ENCODE data around the gene GNB3. TPM values are rescaled to one million over a fixed set of nuclear protein-coding genes. Genes with fewer than 3 reads are reported as not detected.

The GNB3 gene
- total RNA-seq, 1 experiment from 2014 or later = 8.7 TPM

DNA sequence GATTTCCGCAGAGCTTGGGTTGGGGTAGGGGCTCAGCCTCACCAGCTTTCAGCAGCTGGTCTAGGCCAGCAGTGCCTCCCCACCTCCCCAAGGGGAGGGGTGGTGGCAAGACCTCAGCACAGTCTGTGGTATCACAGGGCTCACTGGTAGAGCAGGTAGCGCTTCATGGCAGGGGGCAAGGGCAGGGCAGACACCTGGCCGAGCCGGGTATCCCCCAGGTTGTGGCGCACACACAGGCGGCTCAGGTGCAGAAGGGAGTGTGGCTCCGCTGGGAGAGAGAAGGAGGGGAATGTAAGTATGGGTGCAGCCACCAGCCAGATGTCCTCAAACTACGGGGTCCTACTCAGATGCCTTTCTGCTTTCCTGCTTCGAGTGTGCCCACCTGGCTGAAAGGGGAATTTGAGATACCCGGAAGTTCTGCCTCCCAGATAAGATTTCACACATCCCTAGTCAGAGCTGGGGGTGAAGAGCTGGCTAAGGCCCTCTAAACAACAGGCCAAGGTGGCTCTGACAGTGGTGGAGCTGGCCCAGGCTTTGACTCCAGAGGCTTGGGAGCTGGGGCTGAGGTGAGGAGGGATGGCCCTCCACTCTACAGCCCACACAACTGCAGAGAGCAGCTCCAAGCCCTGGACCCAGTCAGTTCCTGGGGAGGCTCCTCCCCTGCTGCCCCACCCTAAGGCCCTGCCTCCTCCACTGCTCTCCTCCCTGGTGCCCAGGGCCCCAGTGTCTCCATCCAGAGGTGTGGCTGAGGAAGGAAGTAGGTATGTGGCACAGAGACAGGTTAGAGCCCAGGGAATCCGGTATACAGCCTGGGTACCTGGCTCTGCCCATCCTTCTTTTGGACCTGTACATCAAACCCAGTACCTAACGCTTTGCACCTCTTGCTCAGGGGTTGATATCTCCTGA, 30.6 kb downstream of the GNB3 start:
- BruUV-seq (replicated peaks) = no TSS peak
- ATAC-seq (peak; percentile 49), DNase-seq (ENCODE audit: low read depth, low spot score) (peak; percentile 56)
- Histone ChIP-seq H3K9ac (ENCODE audit: low read length) (peak overlapping the region; percentile 86), H3K36me3 (ENCODE audit: control insufficient read depth in 1 of 2, insufficient read depth in 2 of 2, low read length in 2 of 2) (peaks cover 8 to 33% of the 10 kb centered on the region in 2 experiments; a peak in 2 of 4 replicates), H2AFZ (ENCODE audit: low read depth, low read length, poor library complexity, severe bottlenecking) (no peak overlapping the region), H3K9me3 (ENCODE audit: control insufficient read depth in 1 of 2, insufficient read depth in 1 of 2, low read depth in 1 of 2, low read length in 2 of 2) (no peaks in the 10 kb centered on the region), H3K4me3 (replicated peaks in 1 of 2; ENCODE audit: low read depth in 1 of 2, low read length in 2 of 2) (peak overlapping the region; percentile 73 to 92), H3K27me3 (ENCODE audit: insufficient read depth, low read length) (no peaks in the 10 kb centered on the region), H3K4me2 (ENCODE audit: low read length) (peak overlapping the region; percentile 92), H4K20me1 (ENCODE audit: insufficient read depth) (peaks cover 12% of the 10 kb centered on the region; the same call in 1 of the 2 replicates), H3K4me1 (ENCODE audit: control insufficient read depth in 1 of 2, insufficient read depth in 2 of 2, low read length in 2 of 2) (peaks cover 28 to 59% of the 10 kb centered on the region in 2 experiments), H3K79me2 (ENCODE audit: insufficient read depth, low read length) (peaks cover 57% of the 10 kb centered on the region), H3K27ac (ENCODE audit: low read depth, low read length) (peak overlapping the region; percentile 96), H3K9me2 (ENCODE audit: insufficient read depth) (no peaks in the 10 kb centered on the region)
- ChIA-PET CTCF (interaction anchor here (1.5 to 4.1 kb wide), 12 partner anchors 13 to 242 kb away, joined by 3 to 30 read pairs (median 15); partner anchors contain the start of genes C1RL, CDCA3, MLF2 and USP5), RAD21 (ENCODE audit: low non-redundant PET in 1 of 2, low total read pairs in 2 of 2, uncharacterized antibody in 2 of 2, unreplicated experiment in 2 of 2) (interaction anchor here in 1 of 2 experiments (0.6 kb wide), 1 partner anchor 73 kb away, joined by 4 read pairs; the partner anchor contains the start of gene C12orf57), POLR2A (interaction anchor here (0.6 to 10.9 kb wide), 7 partner anchors 19 to 94 kb away, joined by 3 to 186 read pairs (median 7); partner anchors contain the start of genes C12orf57, CDCA3, RNU7-1 and USP5)
- TF ChIP-seq, protein P1, sequence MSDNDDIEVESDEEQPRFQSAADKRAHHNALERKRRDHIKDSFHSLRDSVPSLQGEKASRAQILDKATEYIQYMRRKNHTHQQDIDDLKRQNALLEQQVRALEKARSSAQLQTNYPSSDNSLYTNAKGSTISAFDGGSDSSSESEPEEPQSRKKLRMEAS (IDR thresholded peaks at IDR 0.05) = no peak
- TF ChIP-seq, protein P2, sequence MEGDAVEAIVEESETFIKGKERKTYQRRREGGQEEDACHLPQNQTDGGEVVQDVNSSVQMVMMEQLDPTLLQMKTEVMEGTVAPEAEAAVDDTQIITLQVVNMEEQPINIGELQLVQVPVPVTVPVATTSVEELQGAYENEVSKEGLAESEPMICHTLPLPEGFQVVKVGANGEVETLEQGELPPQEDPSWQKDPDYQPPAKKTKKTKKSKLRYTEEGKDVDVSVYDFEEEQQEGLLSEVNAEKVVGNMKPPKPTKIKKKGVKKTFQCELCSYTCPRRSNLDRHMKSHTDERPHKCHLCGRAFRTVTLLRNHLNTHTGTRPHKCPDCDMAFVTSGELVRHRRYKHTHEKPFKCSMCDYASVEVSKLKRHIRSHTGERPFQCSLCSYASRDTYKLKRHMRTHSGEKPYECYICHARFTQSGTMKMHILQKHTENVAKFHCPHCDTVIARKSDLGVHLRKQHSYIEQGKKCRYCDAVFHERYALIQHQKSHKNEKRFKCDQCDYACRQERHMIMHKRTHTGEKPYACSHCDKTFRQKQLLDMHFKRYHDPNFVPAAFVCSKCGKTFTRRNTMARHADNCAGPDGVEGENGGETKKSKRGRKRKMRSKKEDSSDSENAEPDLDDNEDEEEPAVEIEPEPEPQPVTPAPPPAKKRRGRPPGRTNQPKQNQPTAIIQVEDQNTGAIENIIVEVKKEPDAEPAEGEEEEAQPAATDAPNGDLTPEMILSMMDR (IDR thresholded peaks at IDR 0.05 in 2 of 3, conservative IDR thresholded peaks at IDR 0.05 in 1 of 3; ENCODE audit: borderline replicate concordance in 1 of 3, insufficient read depth in 1 of 3, low read depth in 2 of 3, low read length in 2 of 3) = peak in 1 of 3 experiments; percentile 12; a peak in 1 of 6 replicates
- peak; percentile 74 for TF ChIP-seq POLR2A (IDR thresholded peaks at IDR 0.05; ENCODE audit: borderline replicate concordance, extremely low read depth, insufficient read depth, insufficient read length)
- TF ChIP-seq POLR2AphosphoS5 (IDR thresholded peaks at IDR 0.05; ENCODE audit: low read depth, low read length) = peak; percentile 86; the same call in 1 of the 2 replicates
- intact Hi-C loops (cut with micrococcal nuclease) = loop anchor here (1.0 to 5.0 kb wide), 3 partner anchors 20 to 766 kb away; partner anchors contain the start of gene ATN1

Measured in HCT116 (cell line).